H1 (cell line): ENCODE measurements around the gene RPUSD1. TPM values are rescaled to one million over a fixed set of nuclear protein-coding genes. Genes with fewer than 3 reads are reported as not detected.

Source experiments
- CTCF ChIA-PET: fragments of 300-600 bp; sonication (Branson Sonifier 250); formaldehyde crosslinking; loops from one replicate; lab custom pipeline; 2021; ENCODE audit not compliant: partially characterized antibody; lab: Charles Lee
- POLR2A ChIA-PET: fragments of 300-600 bp; sonication (Branson Sonifier 250); formaldehyde crosslinking; loops from one replicate; lab custom pipeline; 2021; ENCODE audit warnings: inconsistent platforms; ENCODE audit not compliant: partially characterized antibody; lab: Charles Lee
- DNase-seq, 2 experiments: peaks; one replicate each; pipeline versions ENCODE4 v3.0.0 to v3.0.0-alpha.2; 2010 to 2022; ENCODE audit warnings: low spot score in 2 of 2, low read depth in 1 of 2, mixed read lengths in 1 of 2
- FAIRE-seq: peaks from 2 replicates; lab custom pipeline; 2011; peaks lifted over from hg19 to GRCh38; lab: Jason Lieb, UNC
- H2AFZ ChIP-seq: 2 replicates; pipeline ENCODE4 v1.8.1; 2012; ENCODE audit warnings: low read length, inconsistent platforms
- H2AK5ac ChIP-seq: 2 replicates; pipeline ENCODE4 v1.6.1; 2013; ENCODE audit warnings: low read depth, low read length
- H2BK120ac ChIP-seq: replicated peaks from 2 replicates; pipeline ENCODE3; 2013; ENCODE audit warnings: low read depth, low read length, inconsistent platforms
- H2BK12ac ChIP-seq: 2 replicates; pipeline ENCODE4 v1.6.1; 2013; ENCODE audit warnings: low read depth, low read length
- H2BK15ac ChIP-seq: 2 replicates; pipeline ENCODE4 v1.6.1; 2013; ENCODE audit warnings: low read length
- H2BK20ac ChIP-seq: 2 replicates; pipeline ENCODE4 v1.6.1; 2013; ENCODE audit warnings: low read length
- H2BK5ac ChIP-seq: 2 replicates; pipeline ENCODE4 v1.6.1; 2013; ENCODE audit warnings: low read depth, low read length
- H3K14ac ChIP-seq: 2 replicates; pipeline ENCODE4 v1.6.1; 2013; ENCODE audit warnings: inconsistent platforms; ENCODE audit not compliant: insufficient read length
- H3K18ac ChIP-seq: 2 replicates; pipeline ENCODE4 v1.6.1; 2013; ENCODE audit warnings: low read length; ENCODE audit errors: extremely low read depth
- H3K23ac ChIP-seq: 2 replicates; pipeline ENCODE4 v1.6.1; 2013; ENCODE audit warnings: inconsistent platforms; ENCODE audit not compliant: insufficient read length
- H3K23me2 ChIP-seq: 2 replicates; pipeline ENCODE4 v1.6.1; 2013; ENCODE audit warnings: low read depth, low read length
- H3K27ac ChIP-seq: 2 replicates; pipeline ENCODE4 v1.6.1; 2011; ENCODE audit warnings: low read depth, low read length, inconsistent platforms
- H3K27me3 ChIP-seq, 4 experiments: replicated peaks in 1 of 4; 1 replicate in 1 of 4; 2 replicates in 3 of 4; pipeline versions ENCODE4 v1.6.1 to v1.8.1; 2011 to 2013; ENCODE audit warnings: low read length in 3 of 4, mild to moderate bottlenecking in 3 of 4, inconsistent platforms in 2 of 4, mixed read lengths in 2 of 4, moderate library complexity in 1 of 4; ENCODE audit not compliant: control insufficient read depth in 3 of 4, insufficient read depth in 3 of 4; ENCODE audit errors: extremely low read depth in 1 of 4
- H3K36me3 ChIP-seq, 4 experiments: 2 replicates each; pipeline versions ENCODE4 v1.6.1 to v1.8.1; 2011 to 2013; ENCODE audit warnings: mild to moderate bottlenecking in 4 of 4, low read length in 3 of 4, moderate library complexity in 2 of 4, control low read depth in 1 of 4, inconsistent platforms in 1 of 4; ENCODE audit not compliant: insufficient read depth in 4 of 4, control insufficient read depth in 2 of 4
- H3K4ac ChIP-seq: replicated peaks from 2 replicates; pipeline ENCODE3; 2013; ENCODE audit warnings: low read length, low read depth, mixed read lengths, inconsistent platforms; ENCODE audit not compliant: insufficient read length
- H3K4me1 ChIP-seq, 4 experiments: replicated peaks in 1 of 4; 1 replicate in 1 of 4; 2 replicates in 3 of 4; pipeline versions ENCODE4 v1.6.1 to v1.8.1; 2011 to 2013; ENCODE audit warnings: low read length in 3 of 4, inconsistent platforms in 2 of 4, mixed read lengths in 1 of 4; ENCODE audit not compliant: insufficient read depth in 4 of 4, control insufficient read depth in 3 of 4
- H3K4me2 ChIP-seq, 2 experiments: 2 replicates each; pipeline versions ENCODE4 v1.6.1 to v1.8.1; 2011 to 2013; ENCODE audit warnings: low read depth in 2 of 2, low read length in 2 of 2, control low read depth in 1 of 2, inconsistent platforms in 1 of 2, mild to moderate bottlenecking in 1 of 2; ENCODE audit not compliant: insufficient read depth in 1 of 2
- H3K4me3 ChIP-seq, 4 experiments: fragments of 200-600, 300-600 bp in 1 of 4; sonication (generic), shearing (Covaris generic), sonication (Bioruptor Twin) in 1 of 4; 2 replicates each; pipeline versions ENCODE4 v1.5.1 to v1.8.1; 2011 to 2016; ENCODE audit warnings: low read length in 4 of 4, low read depth in 3 of 4, control low read depth in 2 of 4, inconsistent platforms in 2 of 4, mild to moderate bottlenecking in 2 of 4, mixed read lengths in 1 of 4, moderate library complexity in 1 of 4; ENCODE audit not compliant: insufficient read depth in 2 of 4; ENCODE audit errors: extremely low read depth in 1 of 4
- H3K56ac ChIP-seq: replicated peaks from 2 replicates; pipeline ENCODE3; 2013; ENCODE audit warnings: low read depth, mild to moderate bottlenecking, mixed read lengths, low read length, inconsistent platforms; ENCODE audit not compliant: insufficient read length
- H3K79me1 ChIP-seq: 2 replicates; pipeline ENCODE4 v1.6.1; 2013; ENCODE audit warnings: low read depth, low read length, control low read depth
- H3K79me2 ChIP-seq, 2 experiments: 2 replicates each; pipeline versions ENCODE4 v1.6.1 to v1.8.1; 2012 to 2013; ENCODE audit warnings: low read length in 2 of 2, mild to moderate bottlenecking in 2 of 2, inconsistent platforms in 1 of 2; ENCODE audit not compliant: insufficient read depth in 2 of 2, control insufficient read depth in 1 of 2
- H3K9ac ChIP-seq, 4 experiments: replicated peaks in 1 of 4; 1 replicate in 1 of 4; 2 replicates in 3 of 4; pipeline versions ENCODE4 v1.6.1 to v1.8.1; 2011 to 2013; ENCODE audit warnings: low read depth in 3 of 4, low read length in 3 of 4, control low read depth in 2 of 4, mild to moderate bottlenecking in 2 of 4, moderate library complexity in 2 of 4, inconsistent platforms in 1 of 4; ENCODE audit errors: extremely low read depth in 1 of 4
- H3K9me3 ChIP-seq, 2 experiments: 2 replicates each; pipeline versions ENCODE4 v1.6.1 to v1.8.1; 2012 to 2013; ENCODE audit warnings: mild to moderate bottlenecking in 2 of 2, moderate library complexity in 2 of 2, control low read depth in 1 of 2, inconsistent platforms in 1 of 2, low read depth in 1 of 2, low read length in 1 of 2, mixed read lengths in 1 of 2; ENCODE audit not compliant: insufficient read depth in 2 of 2
- H4K20me1 ChIP-seq, 2 experiments: replicated peaks in 1 of 2; 2 replicates each; pipeline versions ENCODE3 to v1.8.1; 2011 to 2013; ENCODE audit warnings: inconsistent platforms in 2 of 2, low read length in 2 of 2, mild to moderate bottlenecking in 1 of 2; ENCODE audit not compliant: insufficient read depth in 2 of 2, control insufficient read depth in 1 of 2
- H4K5ac ChIP-seq: 2 replicates; pipeline ENCODE4 v1.6.1; 2013; ENCODE audit warnings: low read length, low read depth, mixed read lengths, inconsistent platforms; ENCODE audit not compliant: insufficient read length
- H4K8ac ChIP-seq: 2 replicates; pipeline ENCODE4 v1.8.0; 2013; ENCODE audit warnings: mild to moderate bottlenecking, moderate library complexity, low read length, inconsistent platforms; ENCODE audit not compliant: insufficient read depth; ENCODE audit errors: extremely low read depth
- H4K91ac ChIP-seq: replicated peaks from 2 replicates; pipeline ENCODE3; 2013; ENCODE audit warnings: low read length, mixed read lengths, inconsistent platforms; ENCODE audit not compliant: insufficient read length
- ASH2L ChIP-seq: fragments of 200-600, 300-600 bp; sonication (generic); IDR thresholded peaks from one replicate; pipeline ENCODE4 v1.7.1; 2017; ENCODE audit warnings: low read length
- BCL11A ChIP-seq, 2 experiments: IDR thresholded peaks; one replicate each; pipeline ENCODE4 v1.6.1; 2011; ENCODE audit warnings: low read depth in 2 of 2, low read length in 2 of 2, mild to moderate bottlenecking in 2 of 2
- EGR1 ChIP-seq: IDR thresholded peaks from 2 replicates; pipeline ENCODE4 v1.6.1; 2011; ENCODE audit warnings: low read depth, low read length, borderline replicate concordance
- MAFK ChIP-seq: IDR thresholded peaks from 2 replicates; pipeline ENCODE4 v1.6.1; 2012; ENCODE audit warnings: low read depth, mild to moderate bottlenecking, improper control_type of control experiment, low read length
- POLR2A ChIP-seq, 2 experiments: IDR thresholded peaks; 1 replicate in 1 of 2; 2 replicates in 1 of 2; pipeline ENCODE4 v1.6.1; 2011; ENCODE audit warnings: low read depth in 2 of 2, low read length in 2 of 2, mild to moderate bottlenecking in 2 of 2; ENCODE audit errors: control extremely low read depth in 1 of 2
- POLR2AphosphoS5 ChIP-seq: IDR thresholded peaks from 2 replicates; pipeline ENCODE4 v1.6.1; 2011; ENCODE audit warnings: low read depth, low read length
- RBBP5 ChIP-seq: IDR thresholded peaks from 2 replicates; pipeline ENCODE4 v1.7.1; 2012; ENCODE audit warnings: low read depth, mild to moderate bottlenecking, inconsistent platforms, low read length, moderate library complexity, borderline replicate concordance
- SP2 ChIP-seq: IDR thresholded peaks from 2 replicates; pipeline ENCODE4 v1.6.1; 2012; ENCODE audit warnings: mild to moderate bottlenecking, low read length, inconsistent platforms
- SUZ12 ChIP-seq: fragments of 200-600 bp; sonication (generic); IDR thresholded peaks from 2 replicates; pipeline ENCODE4 v1.6.1; 2012; ENCODE audit warnings: mild to moderate bottlenecking, inconsistent platforms, low read length, moderate library complexity, mixed read lengths
- WGBS, 2 experiments: shearing (Covaris generic) in 1 of 2; methylation state at CpG; one replicate each; pipeline versions ENCODE4 v1.1.6 to v1.1.7; 2013 to 2015; ENCODE audit warnings: low lambda C conversion rate in 2 of 2, mixed read lengths in 2 of 2, inconsistent platforms in 1 of 2, low coverage in 1 of 2, missing lambda C conversion rate in 1 of 2; ENCODE audit not compliant: insufficient replicate concordance in 2 of 2, insufficient coverage in 1 of 2, insufficient read length in 1 of 2; ENCODE audit errors: extremely low coverage in 1 of 2, missing lambda C conversion rate in 1 of 2; 5-methylcytosine and 5-hydroxymethylcytosine counted together
- polyA plus RNA-seq, 7 experiments: library from polyadenylated mRNA; depleted of rRNA in 3 of 7; stranded (reverse) in 5 of 7; unstranded in 2 of 7; fragments of >200 nt in 5 of 7; fragments of 200-250 nt in 2 of 7; gene quantifications; 1 replicate in 5 of 7; 2 replicates in 1 of 7; 4 replicates in 1 of 7; pipeline versions ENCODE4 v1.2.1 to v1.2.3, GENCODE V29; 2011 to 2013; ENCODE audit warnings: missing spikeins in 2 of 7, mixed read lengths in 2 of 7
- total RNA-seq: library from RNA; stranded (reverse); fragmentation: NEBNext Ultra II Directional; extraction: Animal tissue kit (Norgen Biotek cat#: 25700); gene quantifications from 2 replicates; pipeline ENCODE4 v1.2.1, GENCODE V29; 2021
- TF ChIP-seq, protein P1 (sequence below): IDR thresholded peaks from 2 replicates; pipeline ENCODE4 v1.6.1; 2011; ENCODE audit warnings: low read length, improper control_type of control experiment

The RPUSD1 gene
- total and polyA plus RNA-seq, 2 of the 8 experiments (the other 6 are each of a cell fraction or from before 2014, with no cell fraction given) = 32.2 to 61.8 TPM

DNA sequence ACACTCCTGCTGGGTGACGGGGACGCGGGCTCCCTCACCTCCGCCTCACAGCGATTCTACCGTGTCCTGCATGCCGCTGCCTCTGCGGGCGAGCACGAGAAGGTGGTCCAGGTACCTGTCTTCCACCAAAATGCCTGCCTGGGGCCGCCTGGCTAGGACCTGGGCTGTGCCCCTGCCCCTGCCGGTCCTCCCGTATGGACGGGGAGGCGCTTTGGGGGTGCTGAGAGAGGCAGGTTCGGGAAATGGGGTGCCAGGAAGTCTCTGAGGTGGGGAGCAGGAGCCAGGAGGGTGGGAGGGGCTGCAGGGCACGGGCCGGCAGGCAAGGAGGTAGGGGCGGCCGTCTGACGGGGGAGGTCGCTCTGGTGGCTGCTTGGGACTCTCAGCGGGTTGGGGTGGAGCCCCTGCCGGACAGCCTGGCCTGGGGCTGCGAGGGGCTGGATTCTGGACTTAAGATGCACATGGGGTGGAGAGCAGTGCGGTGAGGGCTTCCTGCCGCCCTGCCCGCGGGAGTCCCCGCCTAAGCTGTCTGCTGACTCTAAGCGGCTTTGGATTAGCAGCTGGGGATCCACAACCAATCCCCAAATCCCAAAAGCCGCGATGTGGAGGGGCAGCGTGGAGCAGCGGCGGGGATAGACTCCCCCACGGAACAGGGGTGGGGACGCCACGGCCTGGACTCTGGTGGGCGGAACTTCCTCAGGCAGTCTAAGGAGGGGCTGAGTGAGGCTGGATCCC, 6.1 kb upstream of the RPUSD1 start:
- no peak for FAIRE-seq
- TF ChIP-seq SP2 (no peak), MAFK (no peak), ASH2L (no peak), BCL11A (IDR thresholded peaks at IDR 0.05; ENCODE audit: low read depth in 2 of 2, low read length in 2 of 2) (no peak), POLR2A (IDR thresholded peaks at IDR 0.05; ENCODE audit: control extremely low read depth in 1 of 2, low read depth in 2 of 2, low read length in 2 of 2) (no peak), EGR1 (no peak), SUZ12 (no peak), RBBP5 (no peak), POLR2AphosphoS5 (no peak)
- TF ChIP-seq, protein P1, sequence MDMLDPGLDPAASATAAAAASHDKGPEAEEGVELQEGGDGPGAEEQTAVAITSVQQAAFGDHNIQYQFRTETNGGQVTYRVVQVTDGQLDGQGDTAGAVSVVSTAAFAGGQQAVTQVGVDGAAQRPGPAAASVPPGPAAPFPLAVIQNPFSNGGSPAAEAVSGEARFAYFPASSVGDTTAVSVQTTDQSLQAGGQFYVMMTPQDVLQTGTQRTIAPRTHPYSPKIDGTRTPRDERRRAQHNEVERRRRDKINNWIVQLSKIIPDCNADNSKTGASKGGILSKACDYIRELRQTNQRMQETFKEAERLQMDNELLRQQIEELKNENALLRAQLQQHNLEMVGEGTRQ = no peak
- Histone ChIP-seq H4K5ac (no peak overlapping the region), H4K91ac (no peak overlapping the region), H3K27me3 (no peaks in the 10 kb centered on the region), H2BK15ac (no peak overlapping the region), H3K4ac (no peak overlapping the region), H2AFZ (no peak overlapping the region), H4K20me1 (peaks cover 5 to 24% of the 10 kb centered on the region in 2 experiments), H2BK20ac (no peak overlapping the region), H2AK5ac (no peak overlapping the region), H3K79me2 (peaks cover 0 to 3% of the 10 kb centered on the region in 2 experiments; a peak in 1 of 4 replicates), H3K23ac (no peak overlapping the region), H3K9ac (no peak overlapping the region), H3K4me1 (peaks cover 0 to 6% (median 2%) of the 10 kb centered on the region in 4 experiments; a peak in 3 of 7 replicates), H2BK5ac (no peak overlapping the region), H2BK12ac (no peak overlapping the region), H2BK120ac (no peak overlapping the region), H3K23me2 (0 out of 2 replicates have a peak, but pooled peaks cover under 1% of the 10 kb centered on the region), H4K8ac (no peak overlapping the region), H3K4me2 (no peak overlapping the region), H3K18ac (no peak overlapping the region), H3K27ac (no peak overlapping the region), H3K4me3 (no peak overlapping the region), H3K79me1 (peaks cover 4% of the 10 kb centered on the region; the same call in 1 of the 2 replicates), H3K9me3 (no peaks in the 10 kb centered on the region), H3K56ac (no peak overlapping the region), H3K14ac (no peak overlapping the region), H3K36me3 (peaks cover 5 to 57% (median 12%) of the 10 kb centered on the region in 4 experiments; a peak in 6 of 8 replicates)
- ChIA-PET POLR2A (interaction anchor here (1.1 to 1.8 kb wide), 4 partner anchors 9 to 119 kb away, joined by 3 to 6 read pairs (median 4); partner anchors contain the start of genes ANTKMT and RHBDL1), CTCF (interaction anchor here (0.6 to 2.8 kb wide), 4 partner anchors 9 to 82 kb away, joined by 3 to 11 read pairs (median 3); no protein-coding TSS in a partner anchor)
- WGBS, 2 experiments = 84% methylated on average over 24 of the region's 40 CpGs; no CpG with 5 or more reads in 1 of the 2 experiments
- DNase-seq = no peak
